Measurements from ENCODE around the gene MSANTD7. TPM values are rescaled to one million over a fixed set of nuclear protein-coding genes. Genes with fewer than 3 reads are reported as not detected.
A peak's percentile ranks its signal among the peaks of the same experiment; 100 is the strongest.
"Not testable (repeated sequence)": the region's sequence is repeated elsewhere in the genome, so short reads cannot be mapped to it uniquely, and the experiment has no call there.

MSANTD7 gene
- total RNA-seq (2014; rRNA removed; shearing (Covaris generic)), result 16.7 and 23.9 TPM in 2 replicates

GRCh38 chr10:14837757-14838581 lies at the start of gene MSANTD7, which contains the start of the genes CDNF and HSPA14:
Gene MSANTD7, plus strand, starts transcription at chr10:14838306. Its CDS starts 3,979 bp downstream, at chr10:14842285.
Gene CDNF, minus strand, starts transcription at chr10:14838037. Its CDS starts 91 bp downstream, at chr10:14837946.
Gene HSPA14, plus strand, starts transcription at chr10:14838306. Its CDS starts 97 bp downstream, at chr10:14838403.
- peak; percentile 99 for DNase-seq (ENCODE audit: low spot score)

- no peak for DNase-seq (ENCODE audit: low spot score)
These were observed 39.5 kb upstream of the MSANTD7 start for GRCh38 chr10:14798636-14799035.

GRCh38 chr10:14800397-14800796 lies 37.7 kb upstream of the MSANTD7 start:
- DNase-seq (ENCODE audit: low spot score), result no peak

- DNase-seq (ENCODE audit: low spot score), result no peak
These were observed 36.4 kb upstream of the MSANTD7 start for GRCh38 chr10:14801723-14802122.

- no peak for DNase-seq (ENCODE audit: low spot score)
These were observed 34.3 kb upstream of the MSANTD7 start for GRCh38 chr10:14803827-14804226.

GRCh38 chr10:14806318-14806717 lies 31.8 kb upstream of the MSANTD7 start:
- DNase-seq (ENCODE audit: low spot score), result no peak

GRCh38 chr10:14810969-14811953 lies 26.8 kb upstream of the MSANTD7 start:
- no peak for DNase-seq (ENCODE audit: low spot score)

- DNase-seq (ENCODE audit: low spot score), result no peak
These were observed 25.8 kb upstream of the MSANTD7 start for GRCh38 chr10:14812271-14812670.

GRCh38 chr10:14815681-14816080 lies 22.4 kb upstream of the MSANTD7 start:
- no peak for DNase-seq (ENCODE audit: low spot score)

- not testable (repeated sequence) for DNase-seq (ENCODE audit: low spot score)
These were observed 21.4 kb upstream of the MSANTD7 start for GRCh38 chr10:14816717-14817116.

GRCh38 chr10:14820010-14820774 lies 17.9 kb upstream of the MSANTD7 start:
- DNase-seq (ENCODE audit: low spot score), result no peak

GRCh38 chr10:14820775-14821154 lies 17.3 kb upstream of the MSANTD7 start:
- no peak for DNase-seq (ENCODE audit: low spot score)

GRCh38 chr10:14821635-14822375 lies 16.3 kb upstream of the MSANTD7 start:
- DNase-seq (ENCODE audit: low spot score), result no peak

- DNase-seq (ENCODE audit: low spot score), result peak; percentile 81
These were observed 15.0 kb upstream of the MSANTD7 start for GRCh38 chr10:14822879-14823755.

GRCh38 chr10:14823966-14824365 lies 14.1 kb upstream of the MSANTD7 start:
- no peak for DNase-seq (ENCODE audit: low spot score)

- DNase-seq (ENCODE audit: low spot score), result no peak
These were observed 11.9 kb upstream of the MSANTD7 start for GRCh38 chr10:14826076-14826829.

GRCh38 chr10:14833106-14833505 lies 5.0 kb upstream of the MSANTD7 start:
- no peak for DNase-seq (ENCODE audit: low spot score)

GRCh38 chr10:14836208-14836607 lies 1.9 kb upstream of the MSANTD7 start:
- no peak for DNase-seq (ENCODE audit: low spot score)

All from HT-29 (cell line).